H1 (cell line): ENCODE measurements around the gene MTM1. TPM values are rescaled to one million over a fixed set of nuclear protein-coding genes. Genes with fewer than 3 reads are reported as not detected.

Source experiments
- CTCF ChIA-PET: fragments of 300-600 bp; sonication (Branson Sonifier 250); formaldehyde crosslinking; loops from one replicate; lab custom pipeline; 2021; ENCODE audit not compliant: partially characterized antibody; lab: Charles Lee
- POLR2A ChIA-PET: fragments of 300-600 bp; sonication (Branson Sonifier 250); formaldehyde crosslinking; loops from one replicate; lab custom pipeline; 2021; ENCODE audit warnings: inconsistent platforms; ENCODE audit not compliant: partially characterized antibody; lab: Charles Lee
- DNase-seq, 2 experiments: peaks; one replicate each; pipeline versions ENCODE4 v3.0.0 to v3.0.0-alpha.2; 2010 to 2022; ENCODE audit warnings: low spot score in 2 of 2, low read depth in 1 of 2, mixed read lengths in 1 of 2
- FAIRE-seq: peaks from 2 replicates; lab custom pipeline; 2011; peaks lifted over from hg19 to GRCh38; lab: Jason Lieb, UNC
- H2AFZ ChIP-seq: 2 replicates; pipeline ENCODE4 v1.8.1; 2012; ENCODE audit warnings: low read length, inconsistent platforms
- H2AK5ac ChIP-seq: 2 replicates; pipeline ENCODE4 v1.6.1; 2013; ENCODE audit warnings: low read depth, low read length
- H2BK120ac ChIP-seq: replicated peaks from 2 replicates; pipeline ENCODE3; 2013; ENCODE audit warnings: low read depth, low read length, inconsistent platforms
- H2BK12ac ChIP-seq: 2 replicates; pipeline ENCODE4 v1.6.1; 2013; ENCODE audit warnings: low read depth, low read length
- H2BK15ac ChIP-seq: 2 replicates; pipeline ENCODE4 v1.6.1; 2013; ENCODE audit warnings: low read length
- H2BK20ac ChIP-seq: 2 replicates; pipeline ENCODE4 v1.6.1; 2013; ENCODE audit warnings: low read length
- H2BK5ac ChIP-seq: 2 replicates; pipeline ENCODE4 v1.6.1; 2013; ENCODE audit warnings: low read depth, low read length
- H3K14ac ChIP-seq: 2 replicates; pipeline ENCODE4 v1.6.1; 2013; ENCODE audit warnings: inconsistent platforms; ENCODE audit not compliant: insufficient read length
- H3K18ac ChIP-seq: 2 replicates; pipeline ENCODE4 v1.6.1; 2013; ENCODE audit warnings: low read length; ENCODE audit errors: extremely low read depth
- H3K23ac ChIP-seq: 2 replicates; pipeline ENCODE4 v1.6.1; 2013; ENCODE audit warnings: inconsistent platforms; ENCODE audit not compliant: insufficient read length
- H3K23me2 ChIP-seq: 2 replicates; pipeline ENCODE4 v1.6.1; 2013; ENCODE audit warnings: low read depth, low read length
- H3K27ac ChIP-seq: 2 replicates; pipeline ENCODE4 v1.6.1; 2011; ENCODE audit warnings: low read depth, low read length, inconsistent platforms
- H3K27me3 ChIP-seq, 4 experiments: replicated peaks in 1 of 4; 1 replicate in 1 of 4; 2 replicates in 3 of 4; pipeline versions ENCODE4 v1.6.1 to v1.8.1; 2011 to 2013; ENCODE audit warnings: low read length in 3 of 4, mild to moderate bottlenecking in 3 of 4, inconsistent platforms in 2 of 4, mixed read lengths in 2 of 4, moderate library complexity in 1 of 4; ENCODE audit not compliant: control insufficient read depth in 3 of 4, insufficient read depth in 3 of 4; ENCODE audit errors: extremely low read depth in 1 of 4
- H3K36me3 ChIP-seq, 4 experiments: 2 replicates each; pipeline versions ENCODE4 v1.6.1 to v1.8.1; 2011 to 2013; ENCODE audit warnings: mild to moderate bottlenecking in 4 of 4, low read length in 3 of 4, moderate library complexity in 2 of 4, control low read depth in 1 of 4, inconsistent platforms in 1 of 4; ENCODE audit not compliant: insufficient read depth in 4 of 4, control insufficient read depth in 2 of 4
- H3K4ac ChIP-seq: replicated peaks from 2 replicates; pipeline ENCODE3; 2013; ENCODE audit warnings: low read length, low read depth, mixed read lengths, inconsistent platforms; ENCODE audit not compliant: insufficient read length
- H3K4me1 ChIP-seq, 4 experiments: replicated peaks in 1 of 4; 1 replicate in 1 of 4; 2 replicates in 3 of 4; pipeline versions ENCODE4 v1.6.1 to v1.8.1; 2011 to 2013; ENCODE audit warnings: low read length in 3 of 4, inconsistent platforms in 2 of 4, mixed read lengths in 1 of 4; ENCODE audit not compliant: insufficient read depth in 4 of 4, control insufficient read depth in 3 of 4
- H3K4me2 ChIP-seq, 2 experiments: 2 replicates each; pipeline versions ENCODE4 v1.6.1 to v1.8.1; 2011 to 2013; ENCODE audit warnings: low read depth in 2 of 2, low read length in 2 of 2, control low read depth in 1 of 2, inconsistent platforms in 1 of 2, mild to moderate bottlenecking in 1 of 2; ENCODE audit not compliant: insufficient read depth in 1 of 2
- H3K4me3 ChIP-seq, 4 experiments: fragments of 200-600, 300-600 bp in 1 of 4; sonication (generic), shearing (Covaris generic), sonication (Bioruptor Twin) in 1 of 4; 2 replicates each; pipeline versions ENCODE4 v1.5.1 to v1.8.1; 2011 to 2016; ENCODE audit warnings: low read length in 4 of 4, low read depth in 3 of 4, control low read depth in 2 of 4, inconsistent platforms in 2 of 4, mild to moderate bottlenecking in 2 of 4, mixed read lengths in 1 of 4, moderate library complexity in 1 of 4; ENCODE audit not compliant: insufficient read depth in 2 of 4; ENCODE audit errors: extremely low read depth in 1 of 4
- H3K56ac ChIP-seq: replicated peaks from 2 replicates; pipeline ENCODE3; 2013; ENCODE audit warnings: low read depth, mild to moderate bottlenecking, mixed read lengths, low read length, inconsistent platforms; ENCODE audit not compliant: insufficient read length
- H3K79me1 ChIP-seq: 2 replicates; pipeline ENCODE4 v1.6.1; 2013; ENCODE audit warnings: low read depth, low read length, control low read depth
- H3K79me2 ChIP-seq, 2 experiments: 2 replicates each; pipeline versions ENCODE4 v1.6.1 to v1.8.1; 2012 to 2013; ENCODE audit warnings: low read length in 2 of 2, mild to moderate bottlenecking in 2 of 2, inconsistent platforms in 1 of 2; ENCODE audit not compliant: insufficient read depth in 2 of 2, control insufficient read depth in 1 of 2
- H3K9ac ChIP-seq, 4 experiments: replicated peaks in 1 of 4; 1 replicate in 1 of 4; 2 replicates in 3 of 4; pipeline versions ENCODE4 v1.6.1 to v1.8.1; 2011 to 2013; ENCODE audit warnings: low read depth in 3 of 4, low read length in 3 of 4, control low read depth in 2 of 4, mild to moderate bottlenecking in 2 of 4, moderate library complexity in 2 of 4, inconsistent platforms in 1 of 4; ENCODE audit errors: extremely low read depth in 1 of 4
- H3K9me3 ChIP-seq, 2 experiments: 2 replicates each; pipeline versions ENCODE4 v1.6.1 to v1.8.1; 2012 to 2013; ENCODE audit warnings: mild to moderate bottlenecking in 2 of 2, moderate library complexity in 2 of 2, control low read depth in 1 of 2, inconsistent platforms in 1 of 2, low read depth in 1 of 2, low read length in 1 of 2, mixed read lengths in 1 of 2; ENCODE audit not compliant: insufficient read depth in 2 of 2
- H4K20me1 ChIP-seq, 2 experiments: replicated peaks in 1 of 2; 2 replicates each; pipeline versions ENCODE3 to v1.8.1; 2011 to 2013; ENCODE audit warnings: inconsistent platforms in 2 of 2, low read length in 2 of 2, mild to moderate bottlenecking in 1 of 2; ENCODE audit not compliant: insufficient read depth in 2 of 2, control insufficient read depth in 1 of 2
- H4K5ac ChIP-seq: 2 replicates; pipeline ENCODE4 v1.6.1; 2013; ENCODE audit warnings: low read length, low read depth, mixed read lengths, inconsistent platforms; ENCODE audit not compliant: insufficient read length
- H4K8ac ChIP-seq: 2 replicates; pipeline ENCODE4 v1.8.0; 2013; ENCODE audit warnings: mild to moderate bottlenecking, moderate library complexity, low read length, inconsistent platforms; ENCODE audit not compliant: insufficient read depth; ENCODE audit errors: extremely low read depth
- H4K91ac ChIP-seq: replicated peaks from 2 replicates; pipeline ENCODE3; 2013; ENCODE audit warnings: low read length, mixed read lengths, inconsistent platforms; ENCODE audit not compliant: insufficient read length
- ASH2L ChIP-seq: fragments of 200-600, 300-600 bp; sonication (generic); IDR thresholded peaks from one replicate; pipeline ENCODE4 v1.7.1; 2017; ENCODE audit warnings: low read length
- BACH1 ChIP-seq: IDR thresholded peaks from 2 replicates; pipeline ENCODE4 v1.6.1; 2012; ENCODE audit warnings: low read length, improper control_type of control experiment
- CREB1 ChIP-seq: IDR thresholded peaks from 2 replicates; pipeline ENCODE4 v1.6.1; 2012; ENCODE audit warnings: inconsistent platforms
- EZH2 ChIP-seq: fragments of 200-600 bp; sonication (generic); IDR thresholded peaks from 2 replicates; pipeline ENCODE4 v1.7.1; 2012; ENCODE audit warnings: low read depth, mild to moderate bottlenecking, moderate library complexity, low read length, inconsistent platforms; ENCODE audit not compliant: severe bottlenecking
- FOSL1 ChIP-seq: IDR thresholded peaks from 2 replicates; pipeline ENCODE4 v1.6.1; 2011; ENCODE audit warnings: mild to moderate bottlenecking, low read depth, low read length, moderate library complexity; ENCODE audit not compliant: insufficient read depth
- JUN ChIP-seq: IDR thresholded peaks from 2 replicates; pipeline ENCODE4 v1.6.1; 2011; ENCODE audit warnings: low read depth, mild to moderate bottlenecking, improper control_type of control experiment, low read length
- MAFK ChIP-seq: IDR thresholded peaks from 2 replicates; pipeline ENCODE4 v1.6.1; 2012; ENCODE audit warnings: low read depth, mild to moderate bottlenecking, improper control_type of control experiment, low read length
- POLR2A ChIP-seq, 2 experiments: IDR thresholded peaks; 1 replicate in 1 of 2; 2 replicates in 1 of 2; pipeline ENCODE4 v1.6.1; 2011; ENCODE audit warnings: low read depth in 2 of 2, low read length in 2 of 2, mild to moderate bottlenecking in 2 of 2; ENCODE audit errors: control extremely low read depth in 1 of 2
- SAP30 ChIP-seq: fragments of 300-600 bp; sonication (generic); IDR thresholded peaks from 2 replicates; pipeline ENCODE4 v1.7.1; 2012; ENCODE audit warnings: low read length, moderate library complexity, mild to moderate bottlenecking, inconsistent platforms; ENCODE audit not compliant: insufficient read depth, insufficient replicate concordance
- SIN3A ChIP-seq, 2 experiments: IDR thresholded peaks in 1 of 2; conservative IDR thresholded peaks in 1 of 2; 2 replicates each; pipeline ENCODE4 v1.6.1; 2011 to 2012; ENCODE audit warnings: low read length in 2 of 2, improper control_type of control experiment in 1 of 2, low read depth in 1 of 2, mild to moderate bottlenecking in 1 of 2
- SP2 ChIP-seq: IDR thresholded peaks from 2 replicates; pipeline ENCODE4 v1.6.1; 2012; ENCODE audit warnings: mild to moderate bottlenecking, low read length, inconsistent platforms
- TAF1 ChIP-seq: IDR thresholded peaks from 2 replicates; pipeline ENCODE4 v1.6.1; 2011; ENCODE audit warnings: mild to moderate bottlenecking, low read depth, low read length
- WGBS, 2 experiments: shearing (Covaris generic) in 1 of 2; methylation state at CpG; one replicate each; pipeline versions ENCODE4 v1.1.6 to v1.1.7; 2013 to 2015; ENCODE audit warnings: low lambda C conversion rate in 2 of 2, mixed read lengths in 2 of 2, inconsistent platforms in 1 of 2, low coverage in 1 of 2, missing lambda C conversion rate in 1 of 2; ENCODE audit not compliant: insufficient replicate concordance in 2 of 2, insufficient coverage in 1 of 2, insufficient read length in 1 of 2; ENCODE audit errors: extremely low coverage in 1 of 2, missing lambda C conversion rate in 1 of 2; 5-methylcytosine and 5-hydroxymethylcytosine counted together
- polyA plus RNA-seq, 7 experiments: library from polyadenylated mRNA; depleted of rRNA in 3 of 7; stranded (reverse) in 5 of 7; unstranded in 2 of 7; fragments of >200 nt in 5 of 7; fragments of 200-250 nt in 2 of 7; gene quantifications; 1 replicate in 5 of 7; 2 replicates in 1 of 7; 4 replicates in 1 of 7; pipeline versions ENCODE4 v1.2.1 to v1.2.3, GENCODE V29; 2011 to 2013; ENCODE audit warnings: missing spikeins in 2 of 7, mixed read lengths in 2 of 7
- total RNA-seq: library from RNA; stranded (reverse); fragmentation: NEBNext Ultra II Directional; extraction: Animal tissue kit (Norgen Biotek cat#: 25700); gene quantifications from 2 replicates; pipeline ENCODE4 v1.2.1, GENCODE V29; 2021
- TF ChIP-seq, protein P1 (sequence below), 3 experiments: IDR thresholded peaks; 1 replicate in 2 of 3; 2 replicates in 1 of 3; pipeline versions ENCODE4 v1.5.1 to v1.6.1; 2011; ENCODE audit warnings: low read length in 3 of 3, mild to moderate bottlenecking in 3 of 3, inconsistent platforms in 2 of 3, low read depth in 1 of 3, moderate library complexity in 1 of 3; ENCODE audit not compliant: insufficient read depth in 1 of 3; ENCODE audit errors: control extremely low read depth in 1 of 3

The MTM1 gene
- total and polyA plus RNA-seq, 2 of the 8 experiments (the other 6 are each of a cell fraction or from before 2014, with no cell fraction given): 2.3 to 8.4 TPM

DNA sequence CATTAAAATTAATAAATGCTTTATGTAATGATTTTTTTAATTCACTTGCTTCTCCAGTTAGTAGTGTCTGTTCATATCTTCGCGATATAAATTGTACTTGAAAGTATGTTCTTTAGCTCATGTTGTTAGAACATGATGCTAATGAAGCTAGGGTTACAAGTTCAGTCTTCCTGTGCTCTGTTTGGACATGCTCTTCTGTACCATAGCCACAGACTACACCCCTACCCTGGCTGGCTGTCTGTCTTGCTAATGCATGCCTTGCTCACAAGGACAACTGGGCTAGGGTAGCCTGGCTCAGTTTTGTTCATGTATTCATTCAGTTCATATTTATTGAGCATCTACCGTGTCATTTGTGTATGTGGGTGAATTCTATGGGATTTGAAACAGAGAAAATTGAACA is 74.0 kb downstream of the MTM1 start:
- no peak overlapping the region for H2BK5ac ChIP-seq
- DNase-seq (no peak), FAIRE-seq (no peak)
- H3K23me2 ChIP-seq: no peaks in the 10 kb centered on the region
- H3K14ac ChIP-seq: no peak overlapping the region
- H3K27me3 ChIP-seq: no peaks in the 10 kb centered on the region
- no peak overlapping the region for H2BK15ac ChIP-seq
- no peaks in the 10 kb centered on the region for H4K20me1 ChIP-seq
- no peak overlapping the region for H4K8ac ChIP-seq
- H4K91ac ChIP-seq: no peak overlapping the region
- no peaks in the 10 kb centered on the region for H3K9me3 ChIP-seq
- no peak overlapping the region for H3K23ac ChIP-seq
- no peaks in the 10 kb centered on the region for H3K79me2 ChIP-seq
- whole genome bisulfite sequencing, 2 experiments: 94% methylated on average over 3 of the region's 3 CpGs; no CpG with 5 or more reads in 1 of the 2 experiments
- no peak overlapping the region for H2BK12ac ChIP-seq
- no peak overlapping the region for H3K4me3 ChIP-seq
- no peak overlapping the region for H3K4me2 ChIP-seq
- H3K4ac ChIP-seq: no peak overlapping the region
- no peak overlapping the region for H3K9ac ChIP-seq
- H2BK120ac ChIP-seq: no peak overlapping the region
- no peak overlapping the region for H3K27ac ChIP-seq
- H3K79me1 ChIP-seq: no peaks in the 10 kb centered on the region
- no peak overlapping the region for H2BK20ac ChIP-seq
- H3K18ac ChIP-seq: no peak overlapping the region
- no peaks in the 10 kb centered on the region; a peak in 2 of 8 replicates for H3K36me3 ChIP-seq
- CTCF ChIA-PET: interaction anchor here (0.8 to 1.2 kb wide), 2 partner anchors 83 to 98 kb away, joined by 3 read pairs; no protein-coding TSS in a partner anchor
- H3K56ac ChIP-seq: no peak overlapping the region
- H3K4me1 ChIP-seq: no peaks in the 10 kb centered on the region
- no peak overlapping the region for H2AK5ac ChIP-seq
- H4K5ac ChIP-seq: no peak overlapping the region
- POLR2A ChIA-PET: no interaction called here
- no peak overlapping the region for H2AFZ ChIP-seq
- TF ChIP-seq SAP30 (no peak), FOSL1 (no peak), MAFK (no peak), POLR2A (IDR thresholded peaks at IDR 0.05; ENCODE audit: control extremely low read depth in 1 of 2, low read depth in 2 of 2, low read length in 2 of 2) (no peak), BACH1 (no peak), TAF1 (no peak), ASH2L (no peak), CREB1 (no peak), EZH2 (no peak), SIN3A (conservative IDR thresholded peaks at IDR 0.05 in 1 of 2, IDR thresholded peaks at IDR 0.05 in 1 of 2; ENCODE audit: low read depth in 1 of 2, low read length in 2 of 2) (no peak), SP2 (no peak), JUN (no peak)
- TF ChIP-seq, protein P1, sequence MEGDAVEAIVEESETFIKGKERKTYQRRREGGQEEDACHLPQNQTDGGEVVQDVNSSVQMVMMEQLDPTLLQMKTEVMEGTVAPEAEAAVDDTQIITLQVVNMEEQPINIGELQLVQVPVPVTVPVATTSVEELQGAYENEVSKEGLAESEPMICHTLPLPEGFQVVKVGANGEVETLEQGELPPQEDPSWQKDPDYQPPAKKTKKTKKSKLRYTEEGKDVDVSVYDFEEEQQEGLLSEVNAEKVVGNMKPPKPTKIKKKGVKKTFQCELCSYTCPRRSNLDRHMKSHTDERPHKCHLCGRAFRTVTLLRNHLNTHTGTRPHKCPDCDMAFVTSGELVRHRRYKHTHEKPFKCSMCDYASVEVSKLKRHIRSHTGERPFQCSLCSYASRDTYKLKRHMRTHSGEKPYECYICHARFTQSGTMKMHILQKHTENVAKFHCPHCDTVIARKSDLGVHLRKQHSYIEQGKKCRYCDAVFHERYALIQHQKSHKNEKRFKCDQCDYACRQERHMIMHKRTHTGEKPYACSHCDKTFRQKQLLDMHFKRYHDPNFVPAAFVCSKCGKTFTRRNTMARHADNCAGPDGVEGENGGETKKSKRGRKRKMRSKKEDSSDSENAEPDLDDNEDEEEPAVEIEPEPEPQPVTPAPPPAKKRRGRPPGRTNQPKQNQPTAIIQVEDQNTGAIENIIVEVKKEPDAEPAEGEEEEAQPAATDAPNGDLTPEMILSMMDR (IDR thresholded peaks at IDR 0.05; ENCODE audit: control extremely low read depth in 1 of 3, insufficient read depth in 1 of 3, low read depth in 1 of 3, low read length in 3 of 3): no peak
